GM21825 (cell line): Measurements from ENCODE around the gene NDST1.

Source experiments
- ATAC-seq: cut with Tn5 transposase; IDR thresholded peaks from one replicate; pipeline ENCODE4 v1.9.1; 2021; ENCODE audit warnings: mild to moderate bottlenecking, moderate library complexity; ENCODE audit not compliant: unreplicated experiment

Gene NDST1

GRCh38 chr5:150488519-150489359, 19.2 kb upstream of the NDST1 start:
- no peak for ATAC-seq

- peak; percentile 82 for ATAC-seq
Observed at GRCh38 chr5:150489360-150490295, 18.3 kb upstream of the NDST1 start.

- no peak for ATAC-seq
Observed at GRCh38 chr5:150490296-150490669, 17.6 kb upstream of the NDST1 start.

- no peak for ATAC-seq
Observed at GRCh38 chr5:150490754-150491153, 17.2 kb upstream of the NDST1 start.

GRCh38 chr5:150491876-150492275, 16.1 kb upstream of the NDST1 start:
- ATAC-seq: no peak

GRCh38 chr5:150492621-150493020, 15.3 kb upstream of the NDST1 start:
- ATAC-seq: no peak

GRCh38 chr5:150496098-150496497, 11.8 kb upstream of the NDST1 start:
- no peak for ATAC-seq

- no peak for ATAC-seq
Observed at GRCh38 chr5:150496534-150496933, 11.4 kb upstream of the NDST1 start.

- no peak for ATAC-seq
Observed at GRCh38 chr5:150497274-150497988, 10.5 kb upstream of the NDST1 start.

GRCh38 chr5:150497989-150498317, 10.0 kb upstream of the NDST1 start:
- ATAC-seq: no peak

GRCh38 chr5:150498501-150498900, 9.4 kb upstream of the NDST1 start:
- no peak for ATAC-seq

- no peak for ATAC-seq
Observed at GRCh38 chr5:150498971-150499370, 9.0 kb upstream of the NDST1 start.

- ATAC-seq: peak; percentile 65
Observed at GRCh38 chr5:150499437-150499956, 8.4 kb upstream of the NDST1 start.

GRCh38 chr5:150500328-150500841, 7.5 kb upstream of the NDST1 start:
- ATAC-seq: no peak

GRCh38 chr5:150500905-150501304, 7.0 kb upstream of the NDST1 start:
- no peak for ATAC-seq

- ATAC-seq: no peak
Observed at GRCh38 chr5:150502106-150502505, 5.8 kb upstream of the NDST1 start.

- ATAC-seq: no peak
Observed at GRCh38 chr5:150502847-150503246, 5.1 kb upstream of the NDST1 start.

- no peak for ATAC-seq
Observed at GRCh38 chr5:150503386-150503785, 4.5 kb upstream of the NDST1 start.

- no peak for ATAC-seq
Observed at GRCh38 chr5:150503977-150504620, 3.8 kb upstream of the NDST1 start.

GRCh38 chr5:150505041-150505511, 2.9 kb upstream of the NDST1 start:
- ATAC-seq: no peak
